Bronchial epithelial cell (primary cell): Measurements from ENCODE around the gene FAH. TPM values are rescaled to one million over a fixed set of nuclear protein-coding genes. Genes with fewer than 3 reads are reported as not detected.

ENCODE experiments used
- DNase-seq: peaks from one replicate; pipeline ENCODE4 v3.0.0-alpha.2; 2010; ENCODE audit warnings: low read depth
- FAIRE-seq: peaks from 2 replicates; lab custom pipeline; 2011; peaks lifted over from hg19 to GRCh38; lab: Jason Lieb, UNC
- H3K27me3 ChIP-seq: 2 replicates; pipeline ENCODE4 v1.5.1; 2011; ENCODE audit warnings: low read length; ENCODE audit not compliant: control insufficient read depth, insufficient read depth
- H3K36me3 ChIP-seq: 2 replicates; pipeline ENCODE4 v1.5.1; 2011; ENCODE audit warnings: low read length; ENCODE audit not compliant: control insufficient read depth, insufficient read depth
- H3K4me3 ChIP-seq: 2 replicates; pipeline ENCODE4 v1.5.1; 2011; ENCODE audit warnings: mild to moderate bottlenecking, low read depth, low read length, control low read depth
- total RNA-seq: library from RNA; depleted of rRNA; stranded (reverse); fragments of >200 nt; gene quantifications from 2 replicates; pipeline ENCODE4 v1.2.1, GENCODE V29; 2014
- TF ChIP-seq, protein P1 (sequence below): IDR thresholded peaks from 2 replicates; pipeline ENCODE4 v1.5.1; 2011; ENCODE audit warnings: mild to moderate bottlenecking, moderate library complexity, low read length, control low read depth, inconsistent platforms; ENCODE audit not compliant: insufficient read depth, severe bottlenecking

The FAH gene
- total RNA-seq, 1 donor from 2014 or later = 23.4 TPM

DNA sequence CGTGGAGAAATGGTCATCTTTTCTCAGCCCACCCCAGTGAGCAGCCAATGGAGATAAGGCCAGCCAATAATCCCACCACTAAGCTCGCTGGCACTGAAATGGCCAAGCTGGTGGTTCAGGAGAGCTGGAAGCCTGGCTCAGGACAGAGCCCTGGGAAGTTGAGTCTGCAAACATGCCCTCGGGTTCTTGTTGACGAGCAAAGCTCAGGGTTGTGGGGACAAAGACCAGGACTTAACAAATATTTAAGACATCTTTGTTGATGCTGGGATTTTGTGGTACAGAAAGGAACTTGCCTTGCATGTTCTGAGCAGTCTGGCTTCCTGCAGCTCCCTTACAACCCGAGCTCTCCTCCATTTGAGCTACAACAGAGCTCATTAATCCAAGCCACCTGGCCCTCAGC is 4.4 kb downstream of the FAH start:
- Histone ChIP-seq H3K36me3 (peaks cover 8% of the 10 kb centered on the region), H3K4me3 (no peak overlapping the region), H3K27me3 (no peaks in the 10 kb centered on the region)
- DNase-seq (no peak), FAIRE-seq (no peak)
- TF ChIP-seq, protein P1, sequence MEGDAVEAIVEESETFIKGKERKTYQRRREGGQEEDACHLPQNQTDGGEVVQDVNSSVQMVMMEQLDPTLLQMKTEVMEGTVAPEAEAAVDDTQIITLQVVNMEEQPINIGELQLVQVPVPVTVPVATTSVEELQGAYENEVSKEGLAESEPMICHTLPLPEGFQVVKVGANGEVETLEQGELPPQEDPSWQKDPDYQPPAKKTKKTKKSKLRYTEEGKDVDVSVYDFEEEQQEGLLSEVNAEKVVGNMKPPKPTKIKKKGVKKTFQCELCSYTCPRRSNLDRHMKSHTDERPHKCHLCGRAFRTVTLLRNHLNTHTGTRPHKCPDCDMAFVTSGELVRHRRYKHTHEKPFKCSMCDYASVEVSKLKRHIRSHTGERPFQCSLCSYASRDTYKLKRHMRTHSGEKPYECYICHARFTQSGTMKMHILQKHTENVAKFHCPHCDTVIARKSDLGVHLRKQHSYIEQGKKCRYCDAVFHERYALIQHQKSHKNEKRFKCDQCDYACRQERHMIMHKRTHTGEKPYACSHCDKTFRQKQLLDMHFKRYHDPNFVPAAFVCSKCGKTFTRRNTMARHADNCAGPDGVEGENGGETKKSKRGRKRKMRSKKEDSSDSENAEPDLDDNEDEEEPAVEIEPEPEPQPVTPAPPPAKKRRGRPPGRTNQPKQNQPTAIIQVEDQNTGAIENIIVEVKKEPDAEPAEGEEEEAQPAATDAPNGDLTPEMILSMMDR = no peak

- no peak for DNase-seq
- Histone ChIP-seq H3K36me3 (peaks cover 10% of the 10 kb centered on the region), H3K27me3 (no peaks in the 10 kb centered on the region), H3K4me3 (no peak overlapping the region)
- TF ChIP-seq, protein P1 = no peak
- no peak for FAIRE-seq
Observed at GRCh38 chr15:80159301-80159700, 6.5 kb downstream of the FAH start.

- FAIRE-seq = no peak
- Histone ChIP-seq H3K27me3 (no peaks in the 10 kb centered on the region), H3K36me3 (peaks cover 7% of the 10 kb centered on the region), H3K4me3 (no peak overlapping the region)
- DNase-seq = no peak
- TF ChIP-seq, protein P1 = no peak
Observed at GRCh38 chr15:80159811-80160569, 7.2 kb downstream of the FAH start.

- H3K36me3 ChIP-seq = peaks cover 7% of the 10 kb centered on the region
- FAIRE-seq (no peak), DNase-seq (peak; percentile 95)
- TF ChIP-seq, protein P1 = no peak
- no peaks in the 10 kb centered on the region for H3K27me3 ChIP-seq
- H3K4me3 ChIP-seq = no peak overlapping the region
Observed at GRCh38 chr15:80160570-80161156, 7.9 kb downstream of the FAH start.

- TF ChIP-seq, protein P1 = no peak
- DNase-seq (no peak), FAIRE-seq (no peak)
- Histone ChIP-seq H3K36me3 (peaks cover 7% of the 10 kb centered on the region), H3K4me3 (no peak overlapping the region), H3K27me3 (no peaks in the 10 kb centered on the region)
Observed at GRCh38 chr15:80161468-80162016, 8.7 kb downstream of the FAH start.
